GM13976 (cell line): ENCODE data around the gene ADIPOQ.
"Not testable (repeated sequence)": the region's sequence is repeated elsewhere in the genome, so short reads cannot be mapped to it uniquely, and the experiment has no call there.

Experiments used
- DNase-seq: peaks from one replicate; pipeline ENCODE4 v3.0.0; 2012; ENCODE audit warnings: low spot score
- CTCF ChIP-seq: IDR thresholded peaks from 2 replicates; pipeline ENCODE4 v1.5.1; 2012; ENCODE audit warnings: borderline replicate concordance, mild to moderate bottlenecking; ENCODE audit not compliant: insufficient read depth; ENCODE audit errors: extremely low read depth, missing control alignments, control extremely low read depth
- in situ Hi-C: fragments of 300-500 bp; cut with MboI; formaldehyde crosslinking; loops from one replicate; pipeline ENCODE4 v1.12.0; 2022; ENCODE audit warnings: low sequenced_read_pairs, mixed read lengths, inconsistent platforms; ENCODE audit not compliant: unreplicated experiment

Gene ADIPOQ

GRCh38 chr3:186841620-186842019 lies 890 bp upstream of the ADIPOQ start:
- no peak for DNase-seq
- in situ Hi-C loops: loop anchor here (10.0 kb wide), 1 partner anchor 323 kb away; no protein-coding TSS in a partner anchor
- no peak for TF ChIP-seq CTCF

GRCh38 chr3:186843039-186843432 lies 526 bp downstream of the ADIPOQ start:
- no peak for TF ChIP-seq CTCF
- in situ Hi-C loops: loop anchor here (10.0 kb wide), 1 partner anchor 322 kb away; no protein-coding TSS in a partner anchor
- DNase-seq: no peak

GRCh38 chr3:186844908-186845307 lies 2.4 kb downstream of the ADIPOQ start:
- DNase-seq: no peak
- no peak for TF ChIP-seq CTCF
- in situ Hi-C loops: loop anchor here (10.0 kb wide), 1 partner anchor 320 kb away; no protein-coding TSS in a partner anchor

GRCh38 chr3:186845756-186846155 lies 3.2 kb downstream of the ADIPOQ start:
- no peak for DNase-seq
- TF ChIP-seq CTCF: no peak
- in situ Hi-C loops: loop anchor here (10.0 kb wide), 1 partner anchor 319 kb away; no protein-coding TSS in a partner anchor

- no peak for TF ChIP-seq CTCF
- in situ Hi-C loops: loop anchor here (10.0 kb wide), 1 partner anchor 317 kb away; no protein-coding TSS in a partner anchor
- DNase-seq: no peak
Observed at GRCh38 chr3:186847437-186847836, 4.9 kb downstream of the ADIPOQ start.

GRCh38 chr3:186849374-186849975 lies 7.0 kb downstream of the ADIPOQ start:
- DNase-seq: peak; percentile 73
- TF ChIP-seq CTCF: peak; percentile 53
- in situ Hi-C loops: loop anchor here (10.0 kb wide), 1 partner anchor 315 kb away; no protein-coding TSS in a partner anchor

- in situ Hi-C loops, DNase-seq: not testable (repeated sequence)
Observed at GRCh38 chr3:186851835-186852234, 9.3 kb downstream of the ADIPOQ start.
